Spleen (tissue), 7 donors: ENCODE measurements around the gene SNRNP70.

Experiments
- CTCF ChIP-seq, 11 experiments: fragments of 200-600 bp in 7 of 11; fragments of 450-650 bp in 4 of 11; sonication (generic) in 4 of 11; IDR thresholded peaks in 8 of 11; conservative IDR thresholded peaks in 3 of 11; 1 replicate in 7 of 11; 2 replicates in 4 of 11; pipeline versions ENCODE4 v1.4.0 to v1.8.0; 2016 to 2021; ENCODE audit warnings: antibody characterized with exemption in 11 of 11, inconsistent platforms in 4 of 11, mild to moderate bottlenecking in 1 of 11
- POLR2A ChIP-seq, 3 donors: fragments of 450-650 bp; IDR thresholded peaks; one replicate each; pipeline ENCODE4 v1.5.1; 2017; ENCODE audit warnings: antibody characterized with exemption in 3 of 3, mild to moderate bottlenecking in 1 of 3
- donor health status: DM: no; HTN: no; CAD: no; lungs with moderate emphysema.
- donor health status: DM: no; HTN: no; CAD: no.
- donor health status: DM: no; HTN: no; CAD: no.

- TF ChIP-seq CTCF (IDR thresholded peaks at IDR 0.05 in 8 of 11, conservative IDR thresholded peaks at IDR 0.05 in 3 of 11), result no peak
- no peak for TF ChIP-seq POLR2A (IDR thresholded peaks at IDR 0.05)
These were observed 4.9 kb upstream of the SNRNP70 start for GRCh38 chr19:49080392-49080791.
